GM19035 (cell line): ENCODE results near the gene IRF2.
A peak's percentile ranks its signal among the peaks of the same experiment; 100 is the strongest.

ENCODE experiments used
- ATAC-seq: cut with Tn5 transposase; IDR thresholded peaks from one replicate; pipeline ENCODE4 v1.9.1; 2021; ENCODE audit not compliant: unreplicated experiment

Gene IRF2

DNA sequence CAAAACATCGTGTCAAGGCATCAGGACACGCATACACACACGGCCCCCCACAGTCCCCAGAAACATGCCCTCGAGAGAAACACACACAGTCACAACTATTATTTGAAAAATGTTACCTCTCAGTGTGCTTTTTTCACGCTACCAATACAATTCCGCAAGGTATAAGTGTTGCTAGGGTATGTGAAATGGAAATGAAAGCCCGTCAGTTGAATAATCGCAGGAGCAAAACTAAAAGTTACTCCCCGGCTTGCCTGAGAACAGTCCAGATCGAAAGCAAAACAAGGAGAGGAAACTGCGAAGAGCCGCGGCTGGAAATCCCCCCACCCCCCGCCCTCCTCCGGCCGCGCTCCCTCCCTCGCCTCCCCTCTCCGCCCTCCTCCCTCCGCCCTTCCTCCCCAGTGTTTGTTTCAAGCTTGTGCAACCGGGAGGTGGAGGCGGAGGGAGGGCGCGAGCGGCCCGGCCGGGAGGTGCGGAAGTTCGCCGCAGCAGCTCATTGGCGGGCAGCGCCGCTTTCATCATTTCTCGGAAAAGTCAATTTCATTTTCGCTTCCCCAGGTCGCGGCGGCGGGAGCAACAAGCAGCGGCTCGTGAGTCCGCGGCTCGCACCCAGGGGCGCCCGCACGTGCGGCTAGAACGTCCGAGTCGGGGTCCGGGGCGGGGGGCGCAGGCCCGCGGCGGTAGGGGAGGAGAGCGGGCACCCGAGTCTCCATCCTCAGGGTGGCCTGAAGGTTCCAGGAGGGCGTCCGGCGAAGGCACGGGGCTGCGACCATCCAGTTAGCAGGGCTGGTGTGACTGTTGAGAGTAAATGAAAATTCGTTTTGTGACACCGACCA is at the start of gene IRF2:
Gene IRF2, minus strand, starts transcription at position 288 of the 833 bp plus-strand sequence. CDS start 45,486 bp downstream, outside the sequence.
- ATAC-seq = peak; percentile 60

DNA sequence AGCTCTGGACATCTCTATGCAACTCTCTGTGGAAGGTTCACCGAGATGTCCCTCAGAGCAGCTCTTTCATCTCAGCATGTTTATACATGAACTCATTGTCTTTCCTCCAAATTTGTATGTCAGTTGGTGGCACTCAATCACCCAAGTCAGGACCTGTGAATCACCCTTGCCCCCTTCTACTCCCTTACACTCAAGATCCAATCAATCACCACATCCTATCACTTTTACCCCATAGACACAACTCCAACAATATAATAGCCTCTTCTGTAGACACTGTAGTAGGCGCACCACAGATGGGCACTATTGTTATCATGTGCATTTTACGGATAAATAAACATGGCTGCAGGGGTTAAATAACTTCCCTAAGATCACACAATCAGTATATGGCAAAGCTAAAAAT is 41.3 kb upstream of the IRF2 start:
- ATAC-seq = no peak

DNA sequence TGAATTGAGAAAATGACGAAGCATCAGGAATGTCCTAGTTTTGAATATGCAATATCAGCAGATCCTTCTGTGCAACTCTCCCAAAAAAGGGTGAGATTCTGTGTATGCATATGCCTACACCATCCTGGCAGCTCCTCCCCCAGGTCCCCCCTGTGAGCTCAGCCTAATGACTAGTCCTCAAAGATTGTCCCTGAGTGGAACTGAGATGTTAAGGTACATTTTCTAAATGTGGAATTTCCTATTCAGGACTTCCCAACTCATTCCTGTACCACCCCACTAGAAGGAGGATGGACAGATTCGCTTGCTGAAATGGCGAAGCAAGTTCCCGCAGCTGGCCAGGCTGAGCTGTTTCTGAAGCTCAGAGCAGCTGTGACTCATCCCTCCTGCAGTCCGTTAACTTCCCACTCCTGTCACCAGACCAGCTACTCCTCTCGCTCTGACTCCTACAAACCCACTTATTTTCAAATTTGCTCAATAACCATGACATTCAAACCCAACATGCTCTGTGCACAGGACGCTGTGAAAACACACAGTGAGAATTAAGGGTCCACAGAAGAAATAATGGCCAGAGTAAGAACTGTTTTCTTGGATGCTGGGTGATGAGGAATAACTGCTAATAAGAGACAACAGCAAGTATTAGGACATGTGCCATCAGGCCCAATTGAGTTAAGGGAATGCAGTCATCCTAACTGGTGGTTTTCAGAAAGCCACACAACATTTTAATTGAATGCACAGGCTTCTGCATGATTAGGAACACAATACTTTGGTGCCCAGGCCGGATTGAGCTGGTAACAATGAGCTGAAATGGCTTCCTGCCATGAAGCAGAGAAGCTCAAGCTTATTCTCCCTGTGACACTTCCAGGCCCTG is 40.0 kb upstream of the IRF2 start:
- peak; percentile 97 for ATAC-seq

DNA sequence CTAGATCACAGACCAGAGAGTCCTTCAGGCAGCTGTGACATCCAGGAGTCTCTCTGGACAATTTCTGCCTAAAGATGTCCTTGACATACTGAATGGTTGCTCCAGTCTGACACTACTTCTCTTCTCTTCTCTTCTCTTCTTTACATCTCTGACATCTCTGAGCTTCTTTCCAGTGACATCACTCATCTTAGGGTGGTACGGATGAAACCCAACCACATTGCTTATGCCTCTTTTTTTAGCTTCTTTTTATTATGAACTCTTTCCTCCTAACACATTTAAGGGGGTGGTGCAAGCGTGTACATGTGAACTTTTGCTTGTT is 39.4 kb upstream of the IRF2 start:
- ATAC-seq = peak; percentile 15

DNA sequence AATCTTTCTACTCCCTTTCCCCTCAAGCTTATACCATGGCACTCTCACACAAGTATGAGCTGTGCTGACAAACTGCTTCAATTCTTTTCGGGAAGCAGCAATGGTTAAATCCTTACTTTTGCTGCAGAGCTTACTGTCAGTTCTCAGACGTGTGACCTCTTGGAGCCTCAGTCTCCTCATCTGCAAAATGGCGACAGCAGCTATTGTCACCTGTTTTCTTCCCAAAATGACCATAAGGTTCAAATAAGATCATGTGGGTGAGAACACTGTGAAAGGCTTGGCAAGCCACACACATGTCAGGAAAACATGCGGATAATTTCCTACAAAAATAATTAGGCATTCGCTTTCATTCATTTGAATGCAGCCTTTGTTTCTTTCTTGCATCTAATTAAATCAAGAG is 36.8 kb upstream of the IRF2 start:
- ATAC-seq = no peak

DNA sequence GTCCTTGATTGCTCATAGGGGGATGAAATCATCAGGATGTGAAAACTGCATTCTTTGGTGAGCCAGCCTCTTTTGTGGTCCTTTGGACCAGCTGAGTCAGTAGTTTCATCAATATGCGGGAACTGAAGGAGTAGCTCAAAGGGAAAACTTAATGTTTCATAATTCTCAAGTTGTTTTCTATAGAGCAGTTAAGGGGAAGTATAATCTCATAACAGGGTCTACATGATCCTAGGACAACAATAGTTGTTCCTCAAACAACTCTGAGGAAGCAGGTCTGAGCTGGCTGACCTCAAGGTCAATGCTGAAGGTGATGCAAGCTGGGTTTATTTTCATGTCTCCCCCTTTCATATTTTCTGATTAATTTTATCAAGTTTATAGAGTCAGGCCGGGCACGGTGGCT is 36.1 kb upstream of the IRF2 start:
- ATAC-seq = no peak

DNA sequence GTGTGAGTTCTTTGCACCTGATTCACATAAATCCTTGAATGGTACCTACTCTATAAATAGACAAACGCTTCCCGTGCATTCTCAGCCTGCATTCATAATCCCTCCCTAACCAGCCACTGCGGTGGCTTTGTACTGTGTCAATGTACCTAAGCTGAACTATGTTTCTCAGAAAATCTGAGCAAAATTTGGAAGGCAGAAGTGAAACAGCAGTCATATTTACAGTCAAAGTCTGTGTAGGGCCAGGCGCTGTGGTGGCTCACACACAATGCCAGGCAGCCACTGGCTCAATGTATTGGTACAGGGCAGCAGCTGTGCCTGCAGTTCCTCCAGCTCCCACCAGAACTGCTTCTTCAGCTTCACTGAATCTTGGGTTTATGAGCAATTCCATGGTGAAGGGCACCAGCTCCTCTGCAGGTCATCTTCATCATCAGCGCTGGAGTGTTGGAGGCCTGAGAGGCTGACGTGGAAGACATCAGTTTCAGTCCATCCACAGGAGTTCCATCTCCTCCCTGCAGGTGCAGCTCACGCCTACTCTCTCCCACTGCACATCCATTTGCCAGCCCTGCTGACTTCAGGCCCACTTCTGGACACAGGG is 32.3 kb upstream of the IRF2 start:
- peak; percentile 97 for ATAC-seq

DNA sequence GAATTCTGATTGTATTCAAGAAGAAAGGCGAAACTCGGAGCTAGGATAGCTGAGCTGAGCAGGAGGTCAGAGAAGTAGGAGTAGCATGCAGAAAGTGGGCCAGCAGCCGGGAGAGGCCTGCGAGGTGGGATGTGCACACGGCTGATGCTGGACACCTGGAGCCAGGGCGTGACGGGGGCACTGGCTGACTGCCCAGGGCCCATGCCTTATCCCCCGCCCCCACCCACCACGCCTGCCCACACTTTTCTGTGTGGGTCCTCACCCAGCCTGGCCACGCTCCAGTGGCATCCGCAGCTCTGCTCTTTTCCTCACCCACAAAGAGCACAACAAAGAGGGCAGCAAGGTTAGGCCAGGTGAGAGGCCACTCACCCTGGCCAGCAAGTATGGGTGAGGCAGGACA is 30.0 kb upstream of the IRF2 start:
- ATAC-seq = no peak

DNA sequence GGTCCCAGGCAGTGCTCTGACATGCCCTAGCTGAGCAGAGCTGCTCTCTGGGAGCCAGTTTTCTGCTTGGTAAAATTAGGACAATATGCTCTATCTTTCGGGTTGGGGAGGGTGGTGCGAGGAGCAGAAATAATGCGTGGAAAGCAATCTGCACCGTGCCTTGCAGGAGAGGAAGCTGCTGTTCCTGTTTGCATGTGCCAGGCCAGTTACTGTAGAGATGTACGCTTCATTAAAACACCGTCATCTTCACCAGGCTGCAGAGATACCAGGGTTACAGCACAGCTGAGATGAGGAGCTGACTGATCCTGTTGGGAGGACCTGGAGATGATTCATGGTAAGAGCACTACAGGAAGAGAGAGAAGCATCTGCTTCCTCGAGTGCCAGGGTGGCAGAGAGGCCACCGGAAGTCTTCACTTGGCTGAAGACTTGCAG is 29.5 kb upstream of the IRF2 start:
- ATAC-seq = no peak

DNA sequence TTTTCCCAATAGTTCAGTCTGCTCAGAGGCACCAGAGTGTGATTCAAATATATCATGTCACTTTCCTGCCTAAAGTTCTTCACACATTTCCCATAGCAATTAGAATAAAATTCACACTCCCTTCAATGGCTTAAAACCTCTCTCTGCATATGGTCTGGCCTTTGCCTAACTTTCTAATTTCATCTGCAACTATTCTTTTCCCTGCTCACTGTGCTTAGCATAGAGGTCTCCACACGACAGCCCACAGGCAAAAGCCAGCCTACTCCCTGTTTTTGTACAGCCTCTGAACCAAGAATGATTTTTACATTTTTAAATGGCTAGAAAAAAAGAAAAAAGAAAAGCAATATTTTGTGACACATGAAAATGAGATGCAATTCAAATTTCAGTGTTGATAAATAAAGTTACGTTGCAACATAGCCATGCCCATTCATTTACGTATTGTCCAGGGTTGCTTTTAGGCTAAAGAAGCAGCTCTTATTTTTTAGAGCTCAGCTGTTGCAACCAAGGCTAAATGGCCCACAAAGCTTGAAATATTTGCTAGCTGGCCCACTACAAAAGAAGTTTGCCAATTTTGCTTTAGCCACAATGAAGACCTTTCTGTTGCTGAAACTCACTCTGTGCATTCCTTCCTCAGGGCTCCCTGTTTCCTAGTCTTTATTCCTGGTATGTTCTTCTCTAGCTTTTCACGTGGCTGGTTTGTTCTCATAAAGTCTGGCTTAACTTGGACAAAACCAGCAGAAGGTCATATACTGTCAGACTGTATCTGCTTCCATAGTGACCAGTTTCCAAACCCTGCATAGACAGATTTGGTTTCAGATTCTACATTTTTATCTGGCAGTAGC is 26.6 kb upstream of the IRF2 start:
- no peak for ATAC-seq

DNA sequence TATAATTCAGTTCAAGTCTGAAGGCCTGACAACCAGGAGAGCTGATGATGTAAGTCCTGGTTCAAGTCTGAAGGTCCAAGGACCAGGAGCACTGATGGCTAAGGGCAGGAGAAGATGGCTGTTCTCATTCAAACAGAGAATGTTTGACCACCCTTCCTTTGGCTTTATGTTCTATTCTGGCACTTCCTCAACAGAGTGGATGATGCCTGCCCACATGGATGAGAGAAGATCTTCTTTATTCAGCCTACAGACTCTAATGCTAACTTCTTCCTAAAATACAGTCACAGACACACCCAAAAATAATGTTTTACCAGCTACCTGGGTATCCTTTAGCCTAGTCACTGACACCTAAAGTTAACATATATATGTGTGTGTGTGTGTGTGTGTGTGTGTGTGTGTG is 25.6 kb upstream of the IRF2 start:
- ATAC-seq = no peak

DNA sequence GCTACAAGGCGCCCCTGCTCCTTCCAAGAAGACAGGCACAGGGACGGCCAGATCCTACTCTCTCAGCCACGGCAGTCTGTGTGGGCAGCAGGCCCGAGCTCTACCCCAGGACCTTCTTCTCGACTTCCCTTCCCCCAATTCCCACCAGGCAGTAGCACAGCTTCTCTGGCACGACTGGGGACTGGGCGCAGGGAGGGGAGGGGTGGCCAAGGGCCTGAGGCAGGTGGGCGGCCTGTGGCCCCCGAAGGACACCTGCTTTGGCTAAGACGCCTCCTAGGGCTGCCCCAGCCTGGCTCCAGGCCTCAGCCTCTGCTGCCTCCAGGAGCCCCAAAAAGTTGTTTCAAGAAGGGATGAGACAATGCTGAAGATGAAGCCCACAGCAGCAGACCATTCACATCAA is 24.2 kb upstream of the IRF2 start:
- no peak for ATAC-seq

DNA sequence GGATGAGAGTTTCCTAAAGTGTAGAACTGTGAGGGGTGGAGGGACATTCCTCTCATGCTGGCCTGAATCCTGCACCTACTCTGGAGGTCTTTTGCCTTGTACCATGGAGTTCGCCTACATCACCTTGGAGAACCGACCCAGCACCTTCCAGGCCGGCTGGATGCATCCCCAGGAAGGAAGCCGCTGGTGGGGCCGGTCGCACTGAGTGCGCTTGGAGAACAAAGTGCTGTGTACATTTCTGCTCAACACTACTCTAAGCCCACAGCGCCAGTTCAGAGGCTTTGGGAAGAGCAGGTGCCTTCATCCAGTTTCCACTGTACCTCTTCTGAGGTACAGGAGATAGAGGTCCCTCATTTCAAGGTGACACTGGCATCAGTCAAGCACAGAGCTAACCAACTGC is 15.4 kb upstream of the IRF2 start:
- no peak for ATAC-seq

DNA sequence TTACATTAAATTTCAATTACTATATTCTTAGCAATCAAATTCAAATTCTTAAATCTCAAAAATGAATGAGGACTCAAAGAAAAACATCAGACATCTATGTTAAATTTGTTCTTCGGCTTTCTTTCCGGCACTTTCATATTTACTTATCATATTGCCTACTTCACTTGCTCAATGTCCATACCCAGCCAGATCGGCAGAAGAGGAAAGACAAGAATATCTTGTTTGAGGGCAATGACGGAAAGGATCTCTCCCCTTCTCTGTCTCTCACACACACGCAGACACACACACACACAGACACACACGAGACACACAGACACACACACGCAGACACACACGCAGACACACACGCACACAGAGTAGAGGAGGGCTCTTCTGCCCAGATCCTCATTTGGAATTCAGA is 13.2 kb upstream of the IRF2 start:
- ATAC-seq = no peak

DNA sequence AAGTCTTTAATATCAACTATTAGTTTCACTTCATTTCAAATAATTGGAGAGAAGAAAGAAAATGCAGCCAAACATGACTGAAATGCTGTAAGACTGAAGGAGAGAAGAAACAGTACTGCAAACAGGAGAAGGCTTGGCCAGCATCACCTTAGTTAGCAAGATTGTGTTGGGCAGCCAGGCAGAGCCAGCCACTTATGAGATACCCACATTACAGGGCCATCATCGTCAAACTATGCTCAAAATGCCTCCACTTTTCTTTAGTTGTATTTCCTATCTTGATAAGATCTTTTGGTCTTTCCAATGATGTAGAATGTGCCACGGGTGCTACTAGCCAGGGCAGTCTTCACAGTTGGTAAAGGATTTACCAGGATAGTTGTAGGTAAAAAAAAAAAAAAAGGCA is 10.9 kb upstream of the IRF2 start:
- no peak for ATAC-seq

DNA sequence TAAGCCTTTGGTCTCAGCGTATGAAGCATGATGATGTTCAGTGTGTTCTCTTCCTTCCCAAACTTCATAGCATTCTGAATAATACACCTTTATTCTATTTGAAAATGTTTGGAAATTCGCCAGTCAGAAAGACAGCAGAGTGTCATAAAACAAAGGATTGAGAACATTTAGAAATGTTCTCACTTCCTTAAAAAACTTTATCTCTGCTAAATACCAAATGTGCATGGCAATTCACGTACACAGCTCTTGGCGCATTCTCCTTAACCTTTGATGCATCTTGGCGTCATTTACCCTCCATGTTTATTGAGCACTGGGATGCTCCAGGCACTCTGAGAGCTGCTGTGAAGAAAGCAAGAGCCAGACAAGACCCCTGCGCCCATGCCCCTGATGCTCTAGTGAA is 7.2 kb upstream of the IRF2 start:
- ATAC-seq = no peak

DNA sequence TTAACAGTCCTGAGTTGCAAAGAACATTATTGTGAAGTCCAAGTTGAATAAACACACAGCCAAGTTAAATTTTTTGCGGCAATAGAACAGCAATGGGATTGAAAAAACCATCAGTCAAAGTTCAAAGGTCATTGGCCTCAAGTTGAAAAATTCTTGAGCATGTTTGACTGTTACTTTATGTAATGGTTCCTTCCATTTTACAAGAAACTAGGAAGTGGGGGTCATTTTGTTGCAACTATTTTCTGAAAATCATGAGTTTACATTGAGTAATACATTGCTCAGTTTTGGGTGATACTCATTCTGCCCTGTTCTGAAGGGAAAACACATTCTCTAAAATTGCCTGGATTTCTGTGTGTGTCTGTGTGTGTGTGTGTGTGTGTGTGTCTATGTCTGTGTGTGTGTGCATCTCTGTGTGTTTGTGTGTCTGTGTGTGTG is 5.2 kb upstream of the IRF2 start:
- ATAC-seq = no peak

DNA sequence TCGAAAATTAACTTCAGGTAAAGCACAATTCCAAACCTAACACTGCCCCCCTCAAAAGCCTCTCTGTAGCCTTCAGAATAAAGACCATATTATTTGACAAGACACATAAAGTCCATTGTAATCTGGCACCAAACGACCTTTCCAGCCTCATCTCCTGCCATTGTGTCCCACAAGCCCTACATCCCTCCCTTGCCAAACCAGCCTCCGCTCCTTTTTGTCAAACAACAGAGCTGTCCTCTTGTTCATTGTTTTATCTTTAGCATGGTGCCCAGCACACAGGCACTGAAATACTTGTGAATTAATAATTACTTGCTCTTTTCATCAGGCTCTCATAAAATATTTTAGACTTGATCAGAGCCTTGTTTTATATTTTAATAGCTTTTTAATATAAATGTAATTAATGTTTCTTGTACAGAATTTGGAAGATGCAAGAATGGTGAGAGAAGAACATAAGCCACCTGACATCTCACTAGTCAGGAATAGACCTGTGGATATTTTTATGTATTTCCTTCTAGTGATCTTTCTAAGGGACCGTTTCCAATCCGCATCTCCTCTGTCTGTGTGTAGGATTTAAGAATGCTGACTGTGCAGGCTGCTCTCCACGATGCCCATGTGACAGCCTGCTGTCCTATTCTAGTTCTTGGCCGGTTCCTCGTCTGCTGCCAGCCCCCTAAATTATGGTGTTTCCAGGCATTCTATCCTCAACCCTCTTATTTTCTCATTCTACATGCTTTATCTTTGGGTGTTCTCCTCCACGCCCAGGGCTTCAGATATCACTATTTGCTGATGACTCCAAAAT is 3.0 kb upstream of the IRF2 start:
- ATAC-seq = no peak

DNA sequence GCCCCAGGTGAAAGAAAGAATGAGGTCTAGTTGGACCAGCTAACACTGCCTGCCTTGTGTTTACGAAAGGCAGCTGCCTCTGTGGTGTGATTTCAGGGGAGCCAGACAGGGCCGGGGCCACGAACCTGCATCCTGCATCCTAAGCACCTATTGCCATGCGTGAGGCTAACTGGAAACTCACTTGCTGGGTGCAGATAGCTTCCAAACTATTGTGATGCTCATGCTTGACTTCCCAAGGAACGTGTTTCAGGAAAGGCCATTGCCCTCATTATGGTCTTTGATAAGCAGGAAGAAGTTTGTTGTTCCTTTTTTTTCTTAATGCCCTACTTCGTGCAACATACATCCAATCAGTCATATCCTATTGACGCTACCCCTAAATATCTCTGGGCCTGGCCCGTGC is 2.3 kb upstream of the IRF2 start:
- no peak for ATAC-seq

DNA sequence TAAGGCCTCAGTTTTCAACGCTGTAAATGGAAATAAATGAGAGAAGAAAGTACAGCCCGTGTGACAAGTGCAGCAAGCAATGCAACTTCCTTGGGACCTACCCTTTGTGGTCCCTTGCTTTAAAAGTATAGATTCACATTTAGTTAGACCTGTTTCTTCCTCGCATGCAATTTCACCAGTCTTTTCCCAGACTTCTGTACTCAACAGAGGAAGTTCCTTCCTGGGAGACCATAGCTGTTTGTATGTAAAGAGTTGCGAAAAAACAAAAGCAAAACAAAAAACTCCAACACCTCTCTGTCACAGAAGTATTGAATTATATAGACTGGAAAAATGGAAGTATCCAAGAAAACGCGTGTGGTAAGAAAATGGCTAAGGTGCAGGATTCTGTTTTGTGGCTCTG is 1.1 kb upstream of the IRF2 start:
- ATAC-seq = no peak
